Body of pancreas (tissue), 4 donors: ENCODE results near the gene UGP2.

Source experiments
- POLR2A ChIP-seq, 3 donors: fragments of 450-650 bp; IDR thresholded peaks; one replicate each; pipeline ENCODE4 v1.6.1; 2016; ENCODE audit warnings: antibody characterized with exemption in 3 of 3, mild to moderate bottlenecking in 2 of 3
- TF ChIP-seq, protein P1 (sequence below), 7 experiments: fragments of 450-650 bp in 4 of 7; fragments of 200-600 bp in 3 of 7; sonication (generic) in 3 of 7; IDR thresholded peaks; one replicate each; pipeline ENCODE4 v1.5.1; 2016 to 2019; ENCODE audit warnings: antibody characterized with exemption in 7 of 7

DNA sequence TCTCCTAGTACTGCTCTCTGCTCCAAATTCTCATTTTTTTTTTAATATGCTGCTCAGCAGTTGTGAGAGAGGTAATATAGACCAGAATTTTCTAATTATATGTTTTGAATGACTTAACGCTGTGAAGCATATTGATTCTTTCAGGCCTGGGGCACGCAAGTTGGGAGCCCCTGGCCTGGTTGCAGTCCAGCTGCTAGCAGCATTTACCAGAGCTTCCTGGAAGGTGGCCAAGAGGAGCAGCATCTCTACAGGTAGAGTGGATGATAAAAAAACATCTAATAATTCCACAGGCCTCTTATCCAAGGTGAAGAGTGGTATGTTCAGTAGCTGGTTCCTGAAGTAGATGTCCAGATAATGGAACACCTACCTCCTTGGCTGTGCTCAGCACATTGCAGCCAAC, 7.3 kb upstream of the UGP2 start:
- no peak for TF ChIP-seq POLR2A (IDR thresholded peaks at IDR 0.05)
- TF ChIP-seq, protein P1, sequence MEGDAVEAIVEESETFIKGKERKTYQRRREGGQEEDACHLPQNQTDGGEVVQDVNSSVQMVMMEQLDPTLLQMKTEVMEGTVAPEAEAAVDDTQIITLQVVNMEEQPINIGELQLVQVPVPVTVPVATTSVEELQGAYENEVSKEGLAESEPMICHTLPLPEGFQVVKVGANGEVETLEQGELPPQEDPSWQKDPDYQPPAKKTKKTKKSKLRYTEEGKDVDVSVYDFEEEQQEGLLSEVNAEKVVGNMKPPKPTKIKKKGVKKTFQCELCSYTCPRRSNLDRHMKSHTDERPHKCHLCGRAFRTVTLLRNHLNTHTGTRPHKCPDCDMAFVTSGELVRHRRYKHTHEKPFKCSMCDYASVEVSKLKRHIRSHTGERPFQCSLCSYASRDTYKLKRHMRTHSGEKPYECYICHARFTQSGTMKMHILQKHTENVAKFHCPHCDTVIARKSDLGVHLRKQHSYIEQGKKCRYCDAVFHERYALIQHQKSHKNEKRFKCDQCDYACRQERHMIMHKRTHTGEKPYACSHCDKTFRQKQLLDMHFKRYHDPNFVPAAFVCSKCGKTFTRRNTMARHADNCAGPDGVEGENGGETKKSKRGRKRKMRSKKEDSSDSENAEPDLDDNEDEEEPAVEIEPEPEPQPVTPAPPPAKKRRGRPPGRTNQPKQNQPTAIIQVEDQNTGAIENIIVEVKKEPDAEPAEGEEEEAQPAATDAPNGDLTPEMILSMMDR (IDR thresholded peaks at IDR 0.05) = no peak
